ENCODE results near the gene ESYT2.

DNA sequence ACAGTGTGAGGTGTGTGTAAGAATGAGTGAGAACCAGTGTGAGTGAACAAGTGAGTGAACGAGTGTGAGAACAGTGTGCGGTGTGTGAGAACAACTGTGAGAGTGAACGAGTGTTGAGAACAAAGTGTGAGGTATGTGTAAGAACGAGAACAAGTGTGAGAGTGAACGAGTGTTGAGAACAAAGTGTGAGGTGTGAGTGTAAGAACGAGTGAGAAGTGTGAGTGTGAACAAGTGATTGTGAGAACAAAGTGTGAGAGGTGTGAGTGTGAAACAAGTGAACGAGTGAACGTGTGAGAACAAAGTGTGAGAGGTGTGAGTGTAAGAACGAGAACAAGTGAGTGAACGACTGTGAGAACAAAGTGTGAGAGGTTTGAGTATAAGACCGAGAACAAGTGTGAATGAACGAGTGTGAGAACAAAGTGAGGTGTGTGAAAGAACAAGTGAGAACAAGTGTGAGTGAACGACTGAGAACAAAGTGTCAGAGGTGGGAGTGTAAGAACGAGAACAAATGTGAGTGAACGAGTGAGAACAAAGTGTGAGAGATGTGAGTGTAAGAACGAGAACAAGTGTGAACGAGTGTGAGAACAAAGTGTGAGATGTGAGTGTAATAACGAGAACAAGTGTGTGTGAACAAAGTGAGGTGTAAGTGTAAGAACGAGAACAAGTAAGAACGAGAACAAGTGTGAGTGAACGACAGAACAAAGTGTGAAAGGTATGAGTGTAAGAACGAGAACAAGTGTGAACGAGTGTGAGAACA lies 47.9 kb downstream of the ESYT2 start:
- TF ChIP-seq CTCF (IDR thresholded peaks at IDR 0.05): no peak
- no peak for TF ChIP-seq POLR2A (IDR thresholded peaks at IDR 0.05)

Data from uterus (tissue), 2 donors.